Transverse colon (tissue), 4 donors: ENCODE measurements around the gene SRGAP2B. TPM values are rescaled to one million over a fixed set of nuclear protein-coding genes. Genes with fewer than 3 reads are reported as not detected.
"Not testable (repeated sequence)": the region's sequence is repeated elsewhere in the genome, so short reads cannot be mapped to it uniquely, and the experiment has no call there.

Experiments used
- DNase-seq: peaks from one replicate; pipeline ENCODE4 v3.0.0-alpha.2; 2019
- H3K27ac ChIP-seq, 4 donors: fragments of 200-600 bp; sonication (generic); 2 replicates each; pipeline ENCODE4 v1.5.1; 2016 to 2018; ENCODE audit warnings: inconsistent platforms in 4 of 4
- H3K27me3 ChIP-seq: fragments of 200-600 bp; sonication (generic); 2 replicates; pipeline ENCODE4 v1.5.1; 2017; ENCODE audit warnings: inconsistent platforms
- H3K36me3 ChIP-seq, 4 donors: fragments of 200-600 bp; sonication (generic); 2 replicates each; pipeline ENCODE4 v1.5.1; 2017 to 2019; ENCODE audit warnings: inconsistent platforms in 4 of 4
- H3K4me1 ChIP-seq, 4 donors: fragments of 200-600 bp; sonication (generic); 2 replicates each; pipeline ENCODE4 v1.5.1; 2017 to 2020; ENCODE audit warnings: inconsistent platforms in 4 of 4
- H3K4me3 ChIP-seq, 4 donors: fragments of 200-600 bp; sonication (generic); 1 replicate in 1 of 4; 2 replicates in 3 of 4; pipeline versions ENCODE4 v1.5.1 to v1.6.1; 2017 to 2019; ENCODE audit warnings: inconsistent platforms in 4 of 4
- H3K9me3 ChIP-seq, 2 donors: fragments of 200-600 bp; sonication (generic); 2 replicates each; pipeline ENCODE4 v1.5.1; 2017 to 2019; ENCODE audit warnings: inconsistent platforms in 2 of 2
- WGBS, 2 donors: methylation state at CpG; one replicate each; pipeline ENCODE4 v1.1.5; 2018; ENCODE audit warnings: low coverage in 1 of 2; 5-methylcytosine and 5-hydroxymethylcytosine counted together
- in situ Hi-C, 4 donors: fragments of 200-750 bp; cut with MboI; loops; one replicate each; pipeline versions ENCODE4 v1.15.0 to v1.15.1; 2017; ENCODE audit warnings: low sequenced_read_pairs in 3 of 4, low pct_ligation_motif_present in 1 of 4, low pct_unique_long_range_greater_than_20kb in 1 of 4
- intact Hi-C: fragments of 100-400 bp; cut with DNase I; formaldehyde crosslinking; loops from one replicate; pipeline ENCODE4 v1.15.1; 2023; ENCODE audit warnings: low total_unique reads
- total RNA-seq, 4 donors: library from RNA; depleted of rRNA; stranded (reverse); fragments of >200 nt; gene quantifications; one replicate each; pipeline ENCODE4 v1.1.0, GENCODE V29; 2016

SRGAP2B gene
- total RNA-seq, 4 donors from 2014 or later, result 0.75 to 10.6 (median 6.4) TPM

GRCh38 chr1:144966488-144966887 lies 128.6 kb downstream of the SRGAP2B start:
- H3K4me1 ChIP-seq, H3K27ac ChIP-seq, in situ Hi-C loops, DNase-seq, intact Hi-C loops, H3K9me3 ChIP-seq, H3K36me3 ChIP-seq, H3K27me3 ChIP-seq, H3K4me3 ChIP-seq: not testable (repeated sequence)
- WGBS, 2 donors, result 82% methylated on average over 3 of the region's 3 CpGs; no CpG with 5 or more reads in 1 of the 2 donors

- in situ Hi-C loops, DNase-seq, H3K9me3 ChIP-seq, H3K36me3 ChIP-seq, H3K27me3 ChIP-seq, H3K27ac ChIP-seq, H3K4me3 ChIP-seq, H3K4me1 ChIP-seq, intact Hi-C loops: not testable (repeated sequence)
- WGBS, 2 donors, result 100% methylated on average over 5 of the region's 12 CpGs; no CpG with 5 or more reads in 1 of the 2 donors
These were observed 130.4 kb downstream of the SRGAP2B start for GRCh38 chr1:144964765-144965164.

- H3K36me3 ChIP-seq, in situ Hi-C loops, DNase-seq, H3K27me3 ChIP-seq, H3K9me3 ChIP-seq, H3K4me3 ChIP-seq, H3K4me1 ChIP-seq, H3K27ac ChIP-seq, intact Hi-C loops: not testable (repeated sequence)
- 100% methylated on average over 1 of the region's 1 CpG; no CpG with 5 or more reads in 1 of the 2 donors for WGBS, 2 donors
These were observed 130.9 kb downstream of the SRGAP2B start for GRCh38 chr1:144964186-144964585.

GRCh38 chr1:144963571-144963970 lies 131.6 kb downstream of the SRGAP2B start:
- H3K9me3 ChIP-seq, in situ Hi-C loops, intact Hi-C loops, H3K4me1 ChIP-seq, DNase-seq, H3K27me3 ChIP-seq, H3K36me3 ChIP-seq, H3K27ac ChIP-seq, H3K4me3 ChIP-seq: not testable (repeated sequence)
- 65% methylated on average over 3 of the region's 3 CpGs; no CpG with 5 or more reads in 1 of the 2 donors for WGBS, 2 donors

- H3K27ac ChIP-seq, DNase-seq, H3K4me3 ChIP-seq, H3K4me1 ChIP-seq, H3K27me3 ChIP-seq, intact Hi-C loops, H3K9me3 ChIP-seq, H3K36me3 ChIP-seq, in situ Hi-C loops: not testable (repeated sequence)
- WGBS, 2 donors, result no CpG with 5 or more reads among the region's 9 CpGs
These were observed 133.2 kb downstream of the SRGAP2B start for GRCh38 chr1:144961604-144962583.

GRCh38 chr1:144960929-144961488 lies 134.1 kb downstream of the SRGAP2B start:
- 100% methylated on average over 1 of the region's 4 CpGs; no CpG with 5 or more reads in 1 of the 2 donors for WGBS, 2 donors
- in situ Hi-C loops, H3K27ac ChIP-seq, H3K27me3 ChIP-seq, intact Hi-C loops, H3K4me3 ChIP-seq, H3K9me3 ChIP-seq, H3K36me3 ChIP-seq, DNase-seq, H3K4me1 ChIP-seq: not testable (repeated sequence)

- H3K4me3 ChIP-seq, H3K4me1 ChIP-seq, in situ Hi-C loops, DNase-seq, H3K27me3 ChIP-seq, H3K9me3 ChIP-seq, intact Hi-C loops, H3K36me3 ChIP-seq, H3K27ac ChIP-seq: not testable (repeated sequence)
- WGBS, 2 donors, result no CpG with 5 or more reads among the region's 2 CpGs
These were observed 146.7 kb downstream of the SRGAP2B start for GRCh38 chr1:144948390-144948789.

- H3K36me3 ChIP-seq, H3K27ac ChIP-seq, H3K4me3 ChIP-seq, intact Hi-C loops, DNase-seq, H3K9me3 ChIP-seq, in situ Hi-C loops, H3K4me1 ChIP-seq, H3K27me3 ChIP-seq: not testable (repeated sequence)
- 64% methylated on average over 1 of the region's 1 CpG; no CpG with 5 or more reads in 1 of the 2 donors for WGBS, 2 donors
These were observed 147.6 kb downstream of the SRGAP2B start for GRCh38 chr1:144947495-144947894.

GRCh38 chr1:144946525-144947480 lies 148.3 kb downstream of the SRGAP2B start:
- H3K36me3 ChIP-seq, H3K4me1 ChIP-seq, H3K9me3 ChIP-seq, in situ Hi-C loops, H3K27me3 ChIP-seq, H3K27ac ChIP-seq, H3K4me3 ChIP-seq, DNase-seq, intact Hi-C loops: not testable (repeated sequence)
- WGBS, 2 donors, result no CpG with 5 or more reads among the region's 8 CpGs

- DNase-seq, in situ Hi-C loops, H3K27me3 ChIP-seq, H3K36me3 ChIP-seq, intact Hi-C loops, H3K9me3 ChIP-seq, H3K4me3 ChIP-seq, H3K27ac ChIP-seq, H3K4me1 ChIP-seq: not testable (repeated sequence)
- no CpG with 5 or more reads among the region's 1 CpG for WGBS, 2 donors
These were observed 153.4 kb downstream of the SRGAP2B start for GRCh38 chr1:144941710-144942109.
